ENCODE measurements around the gene AKT1S1.

AKT1S1 gene

GRCh38 chr19:49884109-49884508, 7.0 kb upstream of the AKT1S1 start:
- DNase-seq (no peak), ATAC-seq (replicated peaks) (no peak)
- Mint-ChIP-seq H3K27me3 (no peaks in the 10 kb centered on the region), H3K4me3 (no peak overlapping the region), H3K27ac (peak overlapping the region in 1 of 2 donors; percentile 99), H3K36me3 (ENCODE audit: insufficient read depth) (no peaks in the 10 kb centered on the region), H3K4me1 (ENCODE audit: low read depth in 2 of 2) (peaks cover 2 to 9% of the 10 kb centered on the region in 2 donors), H3K9me3 (no peaks in the 10 kb centered on the region)

- ATAC-seq (replicated peaks), result no peak
- Mint-ChIP-seq H3K27me3 (no peaks in the 10 kb centered on the region), H3K27ac (peak overlapping the region in 1 of 2 donors; percentile 99), H3K9me3 (no peaks in the 10 kb centered on the region), H3K4me1 (ENCODE audit: low read depth in 2 of 2) (peaks cover 11 to 13% of the 10 kb centered on the region in 2 donors), H3K4me3 (peak overlapping the region in 1 of 2 donors; percentile 43), H3K36me3 (ENCODE audit: insufficient read depth) (no peaks in the 10 kb centered on the region)
- no peak for DNase-seq
These were observed 5.9 kb upstream of the AKT1S1 start for GRCh38 chr19:49883094-49883493.

GRCh38 chr19:49882643-49883042, 5.5 kb upstream of the AKT1S1 start:
- Mint-ChIP-seq H3K36me3 (ENCODE audit: insufficient read depth) (no peaks in the 10 kb centered on the region), H3K9me3 (no peaks in the 10 kb centered on the region), H3K27me3 (no peaks in the 10 kb centered on the region), H3K4me1 (ENCODE audit: low read depth in 2 of 2) (peaks cover 14 to 15% of the 10 kb centered on the region in 2 donors), H3K27ac (peak overlapping the region in 1 of 2 donors; percentile 99), H3K4me3 (peak overlapping the region in 1 of 2 donors; percentile 27)
- ATAC-seq (replicated peaks) (no peak), DNase-seq (no peak)

- no peak for ATAC-seq (replicated peaks)
- Mint-ChIP-seq H3K9me3 (no peaks in the 10 kb centered on the region), H3K27ac (peak overlapping the region in 1 of 2 donors; percentile 99), H3K4me3 (peak overlapping the region in 1 of 2 donors; percentile 14), H3K27me3 (no peaks in the 10 kb centered on the region), H3K36me3 (ENCODE audit: insufficient read depth) (no peaks in the 10 kb centered on the region), H3K4me1 (ENCODE audit: low read depth in 2 of 2) (peaks cover 14% of the 10 kb centered on the region in 2 donors)
- no peak for DNase-seq
These were observed 4.7 kb upstream of the AKT1S1 start for GRCh38 chr19:49881672-49882394.

GRCh38 chr19:49881186-49881585, 4.0 kb upstream of the AKT1S1 start:
- H3K9me3 Mint-ChIP-seq, result no peaks in the 10 kb centered on the region
- H3K36me3 Mint-ChIP-seq (ENCODE audit: insufficient read depth), result no peaks in the 10 kb centered on the region
- H3K4me3 Mint-ChIP-seq, result no peak overlapping the region
- H3K4me1 Mint-ChIP-seq (ENCODE audit: low read depth in 2 of 2), result peaks cover 14% of the 10 kb centered on the region in 2 donors
- H3K27me3 Mint-ChIP-seq, result no peaks in the 10 kb centered on the region
- ATAC-seq (replicated peaks) (no peak), DNase-seq (no peak)
- H3K27ac Mint-ChIP-seq, result peak overlapping the region in 1 of 2 donors; percentile 99

- Mint-ChIP-seq H3K27me3 (no peaks in the 10 kb centered on the region), H3K36me3 (ENCODE audit: insufficient read depth) (peaks cover 4% of the 10 kb centered on the region), H3K4me3 (peak overlapping the region in 1 of 2 donors; percentile 25), H3K4me1 (ENCODE audit: low read depth in 2 of 2) (peaks cover 19 to 21% of the 10 kb centered on the region in 2 donors), H3K27ac (peak overlapping the region in 1 of 2 donors; percentile 99), H3K9me3 (no peaks in the 10 kb centered on the region)
- ATAC-seq (replicated peaks) (no peak), DNase-seq (no peak)
These were observed 3.2 kb upstream of the AKT1S1 start for GRCh38 chr19:49880162-49880869.

GRCh38 chr19:49879243-49879963, 2.2 kb upstream of the AKT1S1 start:
- Mint-ChIP-seq H3K36me3 (ENCODE audit: insufficient read depth) (peaks cover 5% of the 10 kb centered on the region), H3K4me1 (ENCODE audit: low read depth in 2 of 2) (peaks cover 21% of the 10 kb centered on the region in 2 donors), H3K27me3 (no peaks in the 10 kb centered on the region), H3K9me3 (no peaks in the 10 kb centered on the region), H3K27ac (peak overlapping the region in 1 of 2 donors; percentile 99), H3K4me3 (no peak overlapping the region)
- ATAC-seq (replicated peaks) (no peak), DNase-seq (no peak)

GRCh38 chr19:49878744-49879070, 1.6 kb upstream of the AKT1S1 start:
- ATAC-seq (replicated peaks) (no peak), DNase-seq (no peak)
- no peaks in the 10 kb centered on the region for H3K27me3 Mint-ChIP-seq
- peaks cover 7% of the 10 kb centered on the region for H3K36me3 Mint-ChIP-seq (ENCODE audit: insufficient read depth)
- no peak overlapping the region for H3K27ac Mint-ChIP-seq
- H3K4me1 Mint-ChIP-seq (ENCODE audit: low read depth in 2 of 2), result peaks cover 21% of the 10 kb centered on the region in 2 donors
- no peaks in the 10 kb centered on the region for H3K9me3 Mint-ChIP-seq
- H3K4me3 Mint-ChIP-seq, result no peak overlapping the region

- Mint-ChIP-seq H3K4me3 (no peak overlapping the region), H3K36me3 (ENCODE audit: insufficient read depth) (peaks cover 10% of the 10 kb centered on the region), H3K27me3 (no peaks in the 10 kb centered on the region), H3K27ac (no peak overlapping the region), H3K9me3 (no peaks in the 10 kb centered on the region), H3K4me1 (ENCODE audit: low read depth in 2 of 2) (peaks cover 21% of the 10 kb centered on the region in 2 donors)
- peak; percentile 58 for ATAC-seq (replicated peaks)
- DNase-seq, result peak; percentile 95 to 98 (median 98)
These were observed 956 bp upstream of the AKT1S1 start for GRCh38 chr19:49877879-49878743.

- peaks cover 16% of the 10 kb centered on the region for H3K36me3 Mint-ChIP-seq (ENCODE audit: insufficient read depth)
- H3K9me3 Mint-ChIP-seq, result no peaks in the 10 kb centered on the region
- peak; percentile 57 for ATAC-seq (replicated peaks)
These were observed 634 bp downstream of the AKT1S1 start for GRCh38 chr19:49876422-49877019.

GRCh38 chr19:49875857-49876421, 1.2 kb downstream of the AKT1S1 start:
- DNase-seq (peak; percentile 35 to 43 (median 42)), ATAC-seq (replicated peaks) (no peak)
- H3K36me3 Mint-ChIP-seq (ENCODE audit: insufficient read depth), result peaks cover 16% of the 10 kb centered on the region
- H3K4me3 Mint-ChIP-seq, result no peak overlapping the region
- H3K4me1 Mint-ChIP-seq (ENCODE audit: low read depth in 2 of 2), result peaks cover 22 to 24% of the 10 kb centered on the region in 2 donors
- H3K27me3 Mint-ChIP-seq, result no peaks in the 10 kb centered on the region
- H3K27ac Mint-ChIP-seq, result no peak overlapping the region
- H3K9me3 Mint-ChIP-seq, result no peaks in the 10 kb centered on the region

More at GRCh38 chr19:49876422-49877019, 634 bp downstream of the AKT1S1 start:
- peak; percentile 97 to 98 (median 98) for DNase-seq
- Mint-ChIP-seq H3K4me3 (no peak overlapping the region), H3K27ac (no peak overlapping the region), H3K27me3 (no peaks in the 10 kb centered on the region), H3K4me1 (ENCODE audit: low read depth in 2 of 2) (peaks cover 22 to 24% of the 10 kb centered on the region in 2 donors)

- ATAC-seq (replicated peaks) (no peak), DNase-seq (no peak)
- peaks cover 24 to 25% of the 10 kb centered on the region in 2 donors for H3K4me1 Mint-ChIP-seq (ENCODE audit: low read depth in 2 of 2)
- no peaks in the 10 kb centered on the region for H3K27me3 Mint-ChIP-seq
- no peak overlapping the region for H3K4me3 Mint-ChIP-seq
- no peak overlapping the region for H3K27ac Mint-ChIP-seq
- no peaks in the 10 kb centered on the region for H3K9me3 Mint-ChIP-seq
- peaks cover 16% of the 10 kb centered on the region for H3K36me3 Mint-ChIP-seq (ENCODE audit: insufficient read depth)
These were observed 2.0 kb downstream of the AKT1S1 start for GRCh38 chr19:49875177-49875576.

Data from effector memory CD8-positive, alpha-beta T cell (primary cell).